Pancreas (tissue), 10 donors: ENCODE data around the gene RNASE9. TPM values are rescaled to one million over a fixed set of nuclear protein-coding genes. Genes with fewer than 3 reads are reported as not detected.

Source experiments
- ATAC-seq, 4 donors: fragments of 200-7000 bp; cut with Tn5 transposase; one replicate each; pipeline versions ENCODE4 v1.8.0 to v1.9.1; 2020; ENCODE audit warnings: mild to moderate bottlenecking in 4 of 4, moderate library complexity in 4 of 4
- DNase-seq, 6 donors: peaks; one replicate each; pipeline ENCODE4 v3.0.0-alpha.2; 2020
- FAIRE-seq: peaks from 2 replicates; lab custom pipeline; 2012; peaks lifted over from hg19 to GRCh38; lab: Jason Lieb, UNC
- H3K27ac ChIP-seq, 4 donors: fragments of 200-600 bp; sonication (generic); 1 replicate in 3 of 4; 2 replicates in 1 of 4; pipeline versions ENCODE4 v1.5.0 to v1.8.0; 2020
- H3K27me3 ChIP-seq, 4 donors: fragments of 200-600 bp; one replicate each; pipeline ENCODE4 v1.8.0; 2021
- H3K36me3 ChIP-seq, 3 donors: fragments of 200-600 bp; sonication (generic) in 1 of 3; one replicate each; pipeline versions ENCODE4 v1.5.0 to v1.8.0; 2020 to 2021
- H3K4me1 ChIP-seq, 3 donors: fragments of 200-600 bp; one replicate each; pipeline ENCODE4 v1.8.0; 2021
- H3K4me3 ChIP-seq, 4 donors: fragments of 200-600 bp; sonication (generic) in 2 of 4; one replicate each; pipeline versions ENCODE4 v1.5.0 to v1.8.0; 2020 to 2021
- H3K9me3 ChIP-seq, 4 donors: fragments of 200-600 bp; one replicate each; pipeline ENCODE4 v1.8.0; 2021
- CTCF ChIP-seq, 4 donors: fragments of 200-600 bp; sonication (generic) in 3 of 4; IDR thresholded peaks; one replicate each; pipeline versions ENCODE4 v1.5.0 to v1.8.0; 2021; ENCODE audit warnings: antibody characterized with exemption in 4 of 4
- WGBS, 2 donors: extraction: QIAGEN DNeasy Blood & Tissue Kit; methylation state at CpG; one replicate each; pipeline ENCODE4 v1.1.7; 2013; 5-methylcytosine and 5-hydroxymethylcytosine counted together
- intact Hi-C, 3 donors: fragments of 100-400 bp; cut with DNase I; formaldehyde crosslinking; loops; one replicate each; pipeline versions ENCODE4 v1.11.1 to v1.14.2; 2022
- polyA plus RNA-seq, 2 donors: library from polyadenylated mRNA; stranded (reverse); fragments of 200-250 nt; gene quantifications; one replicate each; pipeline ENCODE4 v1.2.3, GENCODE V29; 2013
- total RNA-seq, 6 donors: library from RNA; stranded (reverse); fragmentation: NEBNext Ultra II Directional in 4 of 6; extraction: Animal tissue kit (Norgen Biotek cat#: 25700) in 4 of 6; gene quantifications; one replicate each; pipeline versions ENCODE4 v1.2.1 to v1.2.4, GENCODE V29; 2021 to 2023
- donor health status: healthy with polysubstance abuse.
- donor health status: DM: no; HTN: no; CAD: no; lungs with moderate emphysema.
- donor health status: DM: no; HTN: no; CAD: no.
- donor health status: control.
- donor health status: control.
- donor health status: Bipolar disorder and iron deficiency.
- donor health status: DM: yes; HTN: yes; CAD: no.
- donor health status: DM: no; HTN: no; CAD: no.
- donor health status: DM: no; HTN: no; CAD: no.
- donor health status: DM: yes; HTN: yes; CAD: no.

RNASE9 gene
- total and polyA plus RNA-seq, 8 donors, result not detected

GRCh38 chr14:20591235-20591634 lies 30.4 kb upstream of the RNASE9 start, which contains the start of gene RNASE12:
Gene RNASE12 (minus strand): TSS chr14:20591376. CDS start chr14:20590723, 653 bp downstream.
- Histone ChIP-seq H3K9me3 (no peaks in the 10 kb centered on the region), H3K27ac (no peak within 1 kb of the TSS), H3K4me1 (no peaks in the 10 kb centered on the region), H3K36me3 (no peaks in the 10 kb centered on the region), H3K27me3 (peaks cover 0 to 5% (median 0%) of the 10 kb centered on the region in 4 donors), H3K4me3 (no peak within 1 kb of the TSS)
- DNase-seq (no peak), ATAC-seq (no peak), FAIRE-seq (no peak)
- 63 to 71% methylated on average over 4 of the region's 4 CpGs for WGBS, 2 donors
- intact Hi-C loops, result no loop called here
- TF ChIP-seq CTCF (IDR thresholded peaks at IDR 0.05), result no peak

GRCh38 chr14:20587489-20588154 lies 26.8 kb upstream of the RNASE9 start, which contains the start of gene RNASE11:
Gene RNASE11 (minus strand): TSS chr14:20588001.
- FAIRE-seq (no peak), DNase-seq (no peak), ATAC-seq (no peak)
- 45 to 60% methylated on average over 6 of the region's 6 CpGs for WGBS, 2 donors
- H3K36me3 ChIP-seq, result no peaks in the 10 kb centered on the region
- intact Hi-C loops, result no loop called here
- H3K4me1 ChIP-seq, result no peaks in the 10 kb centered on the region
- no peak within 1 kb of the TSS for H3K27ac ChIP-seq
- peaks cover 0 to 12% (median 0%) of the 10 kb centered on the region in 4 donors for H3K27me3 ChIP-seq
- TF ChIP-seq CTCF (IDR thresholded peaks at IDR 0.05), result no peak
- no peaks in the 10 kb centered on the region for H3K9me3 ChIP-seq
- no peak within 1 kb of the TSS for H3K4me3 ChIP-seq

DNA sequence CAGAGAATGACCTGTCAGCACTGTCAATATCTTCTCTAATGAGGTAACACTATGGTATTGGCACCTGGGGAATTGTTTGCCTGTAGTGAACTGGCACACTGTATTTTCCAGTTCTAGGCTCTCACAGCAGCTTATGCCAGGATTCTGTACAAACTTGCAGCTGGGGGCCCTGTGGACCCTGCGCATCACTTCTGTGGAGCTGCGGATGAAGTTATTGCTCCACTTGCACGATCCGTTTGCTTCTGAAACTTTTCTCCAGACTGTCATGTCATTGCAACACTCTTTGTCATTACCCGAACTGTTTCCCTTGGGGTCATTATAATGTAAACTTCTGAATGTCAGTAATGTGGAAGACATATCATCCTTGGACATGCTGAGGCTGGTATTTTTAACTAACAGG lies 23.1 kb upstream of the RNASE9 start:
- no peak for FAIRE-seq
- Histone ChIP-seq H3K4me1 (no peaks in the 10 kb centered on the region), H3K9me3 (no peaks in the 10 kb centered on the region)

GRCh38 chr14:20583142-20583541 lies 22.3 kb upstream of the RNASE9 start:
- Histone ChIP-seq H3K9me3 (no peaks in the 10 kb centered on the region), H3K27me3 (peaks cover 0 to 12% (median 0%) of the 10 kb centered on the region in 4 donors), H3K36me3 (no peaks in the 10 kb centered on the region), H3K27ac (no peak overlapping the region), H3K4me1 (no peaks in the 10 kb centered on the region), H3K4me3 (no peak overlapping the region)
- no peak for TF ChIP-seq CTCF (IDR thresholded peaks at IDR 0.05)
- FAIRE-seq (no peak), DNase-seq (no peak), ATAC-seq (no peak)
- intact Hi-C loops, result no loop called here

More for the DNA sequence above, 23.1 kb upstream of the RNASE9 start:
- intact Hi-C loops, result no loop called here
- Histone ChIP-seq H3K27me3 (peaks cover 0 to 12% (median 0%) of the 10 kb centered on the region in 4 donors), H3K27ac (no peak overlapping the region), H3K36me3 (no peaks in the 10 kb centered on the region), H3K4me3 (no peak overlapping the region)
- WGBS, 2 donors, result 64 to 71% methylated on average over 5 of the region's 5 CpGs
- no peak for TF ChIP-seq CTCF (IDR thresholded peaks at IDR 0.05)
- DNase-seq (no peak), ATAC-seq (no peak)

GRCh38 chr14:20580242-20580641 lies 19.4 kb upstream of the RNASE9 start:
- WGBS, 2 donors, result 60 to 74% methylated on average over 4 of the region's 4 CpGs
- DNase-seq (no peak), ATAC-seq (no peak), FAIRE-seq (no peak)
- no peaks in the 10 kb centered on the region for H3K9me3 ChIP-seq
- intact Hi-C loops, result no loop called here
- H3K36me3 ChIP-seq, result no peaks in the 10 kb centered on the region
- H3K27me3 ChIP-seq, result no peaks in the 10 kb centered on the region
- no peaks in the 10 kb centered on the region for H3K4me1 ChIP-seq
- TF ChIP-seq CTCF (IDR thresholded peaks at IDR 0.05), result no peak
- no peak overlapping the region for H3K4me3 ChIP-seq
- H3K27ac ChIP-seq, result no peak overlapping the region
